ENCODE data around the gene NKD2. TPM values are rescaled to one million over a fixed set of nuclear protein-coding genes. Genes with fewer than 3 reads are reported as not detected.

The NKD2 gene
- total and polyA plus RNA-seq, 3 donors from 2014 or later: 16.5 to 42.1 (median 31.6) TPM

DNA sequence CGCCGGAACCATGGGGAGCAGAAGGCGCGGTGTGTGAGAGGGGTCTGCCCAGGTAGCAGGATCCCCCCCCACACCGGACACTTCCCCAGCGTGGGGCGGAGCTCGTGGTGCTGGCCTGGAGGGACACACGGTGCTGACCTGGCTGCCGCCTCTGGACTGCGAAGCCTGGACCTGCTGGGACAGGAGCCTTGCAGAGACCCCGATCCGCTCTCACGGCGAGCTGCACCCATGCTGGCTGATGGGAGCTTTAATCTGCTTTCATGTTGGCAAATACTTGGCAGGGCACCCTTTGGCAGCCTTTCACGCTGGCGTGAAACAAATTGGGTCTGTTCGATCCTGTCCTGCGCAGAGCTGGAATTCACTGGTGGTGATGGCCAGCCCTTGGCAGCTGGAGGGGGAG is 7.4 kb downstream of the NKD2 start:
- Histone ChIP-seq H3K4me1 (no peaks in the 10 kb centered on the region), H3K27me3 (no peaks in the 10 kb centered on the region), H3K36me3 (ENCODE audit: low read depth, missing control alignments) (no peaks in the 10 kb centered on the region), H3K4me3 (no peak overlapping the region), H3K27ac (no peak overlapping the region), H3K9me3 (no peaks in the 10 kb centered on the region)
- whole genome bisulfite sequencing, 2 donors: 74 to 78% methylated on average over 12 to 19 of the region's 19 CpGs
- TF ChIP-seq POLR2A (IDR thresholded peaks at IDR 0.05): no peak
- TF ChIP-seq, protein P1, sequence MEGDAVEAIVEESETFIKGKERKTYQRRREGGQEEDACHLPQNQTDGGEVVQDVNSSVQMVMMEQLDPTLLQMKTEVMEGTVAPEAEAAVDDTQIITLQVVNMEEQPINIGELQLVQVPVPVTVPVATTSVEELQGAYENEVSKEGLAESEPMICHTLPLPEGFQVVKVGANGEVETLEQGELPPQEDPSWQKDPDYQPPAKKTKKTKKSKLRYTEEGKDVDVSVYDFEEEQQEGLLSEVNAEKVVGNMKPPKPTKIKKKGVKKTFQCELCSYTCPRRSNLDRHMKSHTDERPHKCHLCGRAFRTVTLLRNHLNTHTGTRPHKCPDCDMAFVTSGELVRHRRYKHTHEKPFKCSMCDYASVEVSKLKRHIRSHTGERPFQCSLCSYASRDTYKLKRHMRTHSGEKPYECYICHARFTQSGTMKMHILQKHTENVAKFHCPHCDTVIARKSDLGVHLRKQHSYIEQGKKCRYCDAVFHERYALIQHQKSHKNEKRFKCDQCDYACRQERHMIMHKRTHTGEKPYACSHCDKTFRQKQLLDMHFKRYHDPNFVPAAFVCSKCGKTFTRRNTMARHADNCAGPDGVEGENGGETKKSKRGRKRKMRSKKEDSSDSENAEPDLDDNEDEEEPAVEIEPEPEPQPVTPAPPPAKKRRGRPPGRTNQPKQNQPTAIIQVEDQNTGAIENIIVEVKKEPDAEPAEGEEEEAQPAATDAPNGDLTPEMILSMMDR (IDR thresholded peaks at IDR 0.05): no peak
- intact Hi-C loops (cut with DNase I; ENCODE audit: low total_unique reads): no loop called here
- DNase-seq: no peak

DNA sequence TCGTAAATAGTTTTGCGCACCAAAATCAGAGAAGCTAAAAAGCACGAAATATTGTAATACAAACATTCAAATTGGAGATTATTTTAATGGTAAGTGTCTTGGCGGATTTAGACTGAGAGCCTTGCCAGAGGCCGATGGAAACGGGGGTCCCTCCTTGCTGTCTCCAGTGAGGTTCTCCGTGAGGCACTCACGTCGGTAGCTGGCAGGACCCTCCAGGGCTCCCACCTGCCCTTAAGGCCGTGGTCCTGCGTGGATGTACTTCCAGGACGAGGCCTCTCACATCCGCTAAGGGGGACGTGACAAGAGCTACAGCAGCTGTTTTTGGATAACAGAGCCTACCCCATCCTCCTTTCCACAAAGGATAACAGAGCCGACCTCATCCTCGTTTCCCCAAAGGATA is 7.9 kb downstream of the NKD2 start:
- TF ChIP-seq POLR2A (IDR thresholded peaks at IDR 0.05): no peak
- TF ChIP-seq, protein P1 (IDR thresholded peaks at IDR 0.05): no peak
- DNase-seq: no peak
- Histone ChIP-seq H3K27ac (no peak overlapping the region), H3K27me3 (no peaks in the 10 kb centered on the region), H3K4me3 (no peak overlapping the region), H3K9me3 (no peaks in the 10 kb centered on the region), H3K36me3 (ENCODE audit: low read depth, missing control alignments) (no peaks in the 10 kb centered on the region), H3K4me1 (no peaks in the 10 kb centered on the region)
- intact Hi-C loops (cut with DNase I; ENCODE audit: low total_unique reads): no loop called here
- 73 to 74% methylated on average over 16 of the region's 16 CpGs for WGBS, 2 donors

DNA sequence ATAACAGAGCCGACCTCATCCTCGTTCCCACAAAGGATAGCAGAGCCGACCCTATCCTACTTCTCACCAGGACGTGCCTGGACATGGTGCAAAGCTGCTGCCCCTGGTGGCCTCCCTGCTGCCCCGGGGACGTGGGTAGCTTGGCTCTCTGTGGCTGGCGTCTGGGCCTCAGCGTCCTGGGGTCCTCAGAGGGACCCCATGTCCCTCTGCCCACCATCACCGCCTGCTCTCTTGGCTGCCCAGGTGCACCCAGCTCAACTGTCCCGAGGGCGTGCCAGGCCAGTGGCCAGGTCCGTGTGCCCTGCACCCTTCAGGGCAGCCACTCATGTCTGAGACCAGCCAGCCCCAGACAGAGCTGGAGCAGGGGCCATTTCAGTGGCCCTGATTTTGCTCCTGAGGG is 8.5 kb downstream of the NKD2 start:
- no peak overlapping the region for H3K4me3 ChIP-seq
- no peak overlapping the region for H3K27ac ChIP-seq
- intact Hi-C loops (cut with DNase I; ENCODE audit: low total_unique reads): no loop called here
- 89 to 91% methylated on average over 11 of the region's 12 CpGs for WGBS, 2 donors
- TF ChIP-seq POLR2A (IDR thresholded peaks at IDR 0.05): no peak
- TF ChIP-seq, protein P1 (IDR thresholded peaks at IDR 0.05): no peak
- DNase-seq: no peak
- no peaks in the 10 kb centered on the region for H3K36me3 ChIP-seq (ENCODE audit: low read depth, missing control alignments)
- no peaks in the 10 kb centered on the region for H3K27me3 ChIP-seq
- no peaks in the 10 kb centered on the region for H3K9me3 ChIP-seq
- no peaks in the 10 kb centered on the region for H3K4me1 ChIP-seq

DNA sequence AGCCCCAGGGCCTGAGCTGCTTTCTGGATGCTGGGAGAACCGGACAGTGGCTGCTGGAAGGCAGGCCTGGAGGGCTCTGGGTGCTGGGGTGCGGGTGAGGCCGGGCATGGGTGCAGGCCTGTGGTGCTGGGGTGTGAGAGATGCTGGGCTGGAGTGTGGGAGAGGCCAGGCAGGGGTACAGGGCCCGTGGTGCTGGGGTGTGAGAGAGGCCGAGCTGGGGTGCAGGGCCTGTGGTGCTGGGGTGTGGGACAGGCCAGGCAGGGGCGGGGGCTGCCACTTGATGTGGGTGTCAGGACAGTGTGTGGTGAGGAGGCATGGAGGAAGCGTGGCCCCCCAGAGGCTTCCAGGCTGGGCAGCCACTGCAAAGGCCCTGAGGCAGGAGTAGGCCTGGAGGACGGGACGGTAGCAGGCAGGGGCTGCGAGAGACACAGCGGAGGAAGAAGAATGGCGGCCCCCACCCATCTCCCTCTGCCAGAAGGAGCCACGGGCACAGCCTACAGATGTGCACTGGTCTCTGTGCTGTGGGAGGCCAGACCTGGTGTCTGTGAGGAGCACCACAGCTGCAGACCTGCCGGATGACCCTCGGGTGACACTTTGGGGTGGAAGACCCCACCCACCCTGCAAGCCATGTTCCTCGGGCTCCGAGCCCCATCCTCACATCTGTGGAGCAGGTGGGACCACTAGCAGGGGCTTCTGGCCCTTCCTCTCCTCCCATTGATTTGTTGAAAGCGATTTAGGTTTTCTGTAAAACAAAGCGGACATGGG is 9.3 kb downstream of the NKD2 start:
- no peaks in the 10 kb centered on the region for H3K4me1 ChIP-seq
- no peaks in the 10 kb centered on the region for H3K27me3 ChIP-seq
- WGBS, 2 donors: 89 to 94% methylated on average over 16 to 19 of the region's 19 CpGs
- H3K4me3 ChIP-seq: no peak overlapping the region
- intact Hi-C loops (cut with DNase I; ENCODE audit: low total_unique reads): no loop called here
- H3K36me3 ChIP-seq (ENCODE audit: low read depth, missing control alignments): no peaks in the 10 kb centered on the region
- TF ChIP-seq, protein P1 (IDR thresholded peaks at IDR 0.05): no peak
- TF ChIP-seq POLR2A (IDR thresholded peaks at IDR 0.05): no peak
- DNase-seq: no peak
- H3K9me3 ChIP-seq: no peaks in the 10 kb centered on the region
- H3K27ac ChIP-seq: no peak overlapping the region

DNA sequence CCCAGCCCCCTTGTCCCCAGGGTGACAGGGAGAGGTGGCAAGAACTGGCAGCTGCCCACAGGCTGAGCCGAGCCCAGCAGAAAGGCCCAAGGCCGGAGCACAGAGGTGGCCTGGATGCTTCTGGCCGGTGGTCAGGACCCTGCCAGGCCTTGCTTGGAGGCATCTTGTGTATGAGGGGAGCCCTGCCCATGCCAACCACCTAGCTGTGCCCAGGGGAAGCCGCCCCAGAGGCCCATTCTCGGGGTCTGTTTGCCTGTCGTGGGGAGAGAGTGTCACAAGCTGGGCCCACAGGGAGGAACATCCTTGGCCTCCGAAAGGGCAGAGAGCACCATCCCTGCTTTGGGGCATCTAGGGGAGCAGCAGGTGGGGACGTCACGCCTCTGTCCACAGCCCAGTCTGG is 10.0 kb downstream of the NKD2 start:
- no peak overlapping the region for H3K27ac ChIP-seq
- no peak for DNase-seq
- TF ChIP-seq POLR2A (IDR thresholded peaks at IDR 0.05): no peak
- TF ChIP-seq, protein P1 (IDR thresholded peaks at IDR 0.05): no peak
- no peaks in the 10 kb centered on the region for H3K27me3 ChIP-seq
- no peak overlapping the region for H3K4me3 ChIP-seq
- no peaks in the 10 kb centered on the region for H3K9me3 ChIP-seq
- H3K4me1 ChIP-seq: no peaks in the 10 kb centered on the region
- H3K36me3 ChIP-seq (ENCODE audit: low read depth, missing control alignments): no peaks in the 10 kb centered on the region
- intact Hi-C loops (cut with DNase I; ENCODE audit: low total_unique reads): no loop called here
- WGBS, 2 donors: 82 to 93% methylated on average over 4 to 9 of the region's 9 CpGs

Data from testis (tissue), 3 donors.